Nephron progenitor cell (in vitro differentiated cells): Measurements from ENCODE around the gene ENOSF1.
"Not testable (repeated sequence)": the region's sequence is repeated elsewhere in the genome, so short reads cannot be mapped to it uniquely, and the experiment has no call there.

Experiments
- DNase-seq: peaks from one replicate; pipeline ENCODE4 v3.0.0; 2021
- H3K27ac Mint-ChIP-seq: 2 replicates; pipeline ENCODE4 v1.8.0; 2021; ENCODE audit warnings: mild to moderate bottlenecking, moderate library complexity, mixed read lengths
- H3K27me3 Mint-ChIP-seq: 2 replicates; pipeline ENCODE4 v1.8.0; 2021; ENCODE audit warnings: mild to moderate bottlenecking, low read depth, mixed read lengths; ENCODE audit not compliant: poor library complexity
- H3K36me3 Mint-ChIP-seq: 2 replicates; pipeline ENCODE4 v1.8.0; 2021; ENCODE audit warnings: low read depth, mixed read lengths
- H3K4me1 Mint-ChIP-seq: 2 replicates; pipeline ENCODE4 v1.8.0; 2021; ENCODE audit warnings: mixed read lengths
- H3K4me3 Mint-ChIP-seq: 2 replicates; pipeline ENCODE4 v1.8.0; 2021; ENCODE audit warnings: mild to moderate bottlenecking, moderate library complexity, mixed read lengths
- H3K9me3 Mint-ChIP-seq: 2 replicates; pipeline ENCODE4 v1.8.0; 2021; ENCODE audit warnings: mild to moderate bottlenecking, moderate library complexity, mixed read lengths
- CTCF ChIP-seq: fragments of 200-600 bp; sonication (generic); IDR thresholded peaks from 2 replicates; pipeline ENCODE4 v1.5.0; 2021; ENCODE audit warnings: antibody characterized with exemption

ENOSF1 gene

GRCh38 chr18:686339-687111 lies 25.9 kb downstream of the ENOSF1 start:
- Mint-ChIP-seq H3K27me3 (peaks cover 2% of the 10 kb centered on the region), H3K36me3 (peaks cover 48% of the 10 kb centered on the region), H3K9me3 (no peaks in the 10 kb centered on the region), H3K4me3 (no peak overlapping the region), H3K4me1 (peaks cover 18% of the 10 kb centered on the region), H3K27ac (peak overlapping the region; percentile 48)
- no peak for TF ChIP-seq CTCF
- DNase-seq: no peak

- peaks cover 18% of the 10 kb centered on the region for H3K4me1 Mint-ChIP-seq
- H3K9me3 Mint-ChIP-seq: no peaks in the 10 kb centered on the region
- H3K27me3 Mint-ChIP-seq: peaks cover 2% of the 10 kb centered on the region
- H3K4me3 Mint-ChIP-seq: no peak overlapping the region
- DNase-seq: no peak
- no peak for TF ChIP-seq CTCF
- H3K27ac Mint-ChIP-seq: no peak overlapping the region
- peaks cover 46% of the 10 kb centered on the region for H3K36me3 Mint-ChIP-seq
Measured at GRCh38 chr18:685438-685837, 27.0 kb downstream of the ENOSF1 start.

GRCh38 chr18:683531-683930 lies 28.9 kb downstream of the ENOSF1 start:
- peaks cover 51% of the 10 kb centered on the region for H3K36me3 Mint-ChIP-seq
- H3K27me3 Mint-ChIP-seq: peaks cover 2% of the 10 kb centered on the region
- no peaks in the 10 kb centered on the region for H3K9me3 Mint-ChIP-seq
- DNase-seq: no peak
- no peak for TF ChIP-seq CTCF
- H3K4me3 Mint-ChIP-seq: no peak overlapping the region
- H3K4me1 Mint-ChIP-seq: peaks cover 18% of the 10 kb centered on the region
- no peak overlapping the region for H3K27ac Mint-ChIP-seq

GRCh38 chr18:682833-683232 lies 29.6 kb downstream of the ENOSF1 start:
- H3K27me3 Mint-ChIP-seq: peaks cover 2% of the 10 kb centered on the region
- no peaks in the 10 kb centered on the region for H3K9me3 Mint-ChIP-seq
- no peak overlapping the region for H3K4me3 Mint-ChIP-seq
- TF ChIP-seq CTCF: no peak
- H3K36me3 Mint-ChIP-seq: peaks cover 54% of the 10 kb centered on the region
- no peak for DNase-seq
- H3K27ac Mint-ChIP-seq: no peak overlapping the region
- H3K4me1 Mint-ChIP-seq: peaks cover 18% of the 10 kb centered on the region

GRCh38 chr18:682416-682815 lies 30.0 kb downstream of the ENOSF1 start:
- H3K36me3 Mint-ChIP-seq: peaks cover 53% of the 10 kb centered on the region
- not testable (repeated sequence) for DNase-seq, H3K27me3 Mint-ChIP-seq, H3K27ac Mint-ChIP-seq, H3K4me3 Mint-ChIP-seq, H3K9me3 Mint-ChIP-seq
- H3K4me1 Mint-ChIP-seq: peaks cover 15% of the 10 kb centered on the region

GRCh38 chr18:681985-682384 lies 30.4 kb downstream of the ENOSF1 start:
- H3K4me1 Mint-ChIP-seq: peaks cover 11% of the 10 kb centered on the region
- TF ChIP-seq CTCF: no peak
- no peak overlapping the region for H3K4me3 Mint-ChIP-seq
- no peak for DNase-seq
- H3K36me3 Mint-ChIP-seq: peaks cover 55% of the 10 kb centered on the region
- H3K27me3 Mint-ChIP-seq: no peaks in the 10 kb centered on the region
- H3K9me3 Mint-ChIP-seq: no peaks in the 10 kb centered on the region
- peak overlapping the region; percentile 50 for H3K27ac Mint-ChIP-seq
